Fibroblast of peridontal ligament (primary cell): ENCODE results near the gene SETBP1.

Source experiments
- DNase-seq: peaks from one replicate; pipeline ENCODE4 v3.0.0-alpha.2; 2010; ENCODE audit errors: extremely low read depth

The SETBP1 gene

GRCh38 chr18:44759925-44760342, 79.2 kb downstream of the SETBP1 start:
- DNase-seq = no peak

GRCh38 chr18:44761812-44762211, 81.1 kb downstream of the SETBP1 start:
- no peak for DNase-seq

GRCh38 chr18:44763327-44763726, 82.6 kb downstream of the SETBP1 start:
- no peak for DNase-seq

- DNase-seq = no peak
These were observed 84.2 kb downstream of the SETBP1 start for GRCh38 chr18:44764863-44765262.

- no peak for DNase-seq
These were observed 84.8 kb downstream of the SETBP1 start for GRCh38 chr18:44765456-44765855.

- DNase-seq = no peak
These were observed 85.8 kb downstream of the SETBP1 start for GRCh38 chr18:44766450-44766849.

GRCh38 chr18:44767807-44768206, 87.1 kb downstream of the SETBP1 start:
- no peak for DNase-seq

- no peak for DNase-seq
These were observed 90.0 kb downstream of the SETBP1 start for GRCh38 chr18:44770641-44771040.

GRCh38 chr18:44771572-44771955, 90.9 kb downstream of the SETBP1 start:
- DNase-seq = no peak

- DNase-seq = peak; percentile 28
These were observed 91.5 kb downstream of the SETBP1 start for GRCh38 chr18:44771956-44772917.

GRCh38 chr18:44773640-44774155, 93.0 kb downstream of the SETBP1 start:
- DNase-seq = no peak

- DNase-seq = no peak
These were observed 93.5 kb downstream of the SETBP1 start for GRCh38 chr18:44774191-44774590.

GRCh38 chr18:44777457-44778192, 96.9 kb downstream of the SETBP1 start:
- peak; percentile 23 for DNase-seq

- DNase-seq = no peak
These were observed 98.1 kb downstream of the SETBP1 start for GRCh38 chr18:44778788-44779187.

GRCh38 chr18:44779753-44780292, 99.1 kb downstream of the SETBP1 start:
- DNase-seq = no peak

- DNase-seq = peak; percentile 93
These were observed 101.2 kb downstream of the SETBP1 start for GRCh38 chr18:44781886-44782285.

GRCh38 chr18:44782617-44783016, 101.9 kb downstream of the SETBP1 start:
- DNase-seq = no peak

- DNase-seq = no peak
These were observed 102.7 kb downstream of the SETBP1 start for GRCh38 chr18:44783371-44783770.

- no peak for DNase-seq
These were observed 105.6 kb downstream of the SETBP1 start for GRCh38 chr18:44786257-44786656.

- DNase-seq = peak; percentile 29
These were observed 106.0 kb downstream of the SETBP1 start for GRCh38 chr18:44786688-44787087.

- DNase-seq = no peak
These were observed 107.6 kb downstream of the SETBP1 start for GRCh38 chr18:44788334-44788733.

- peak; percentile 35 for DNase-seq
These were observed 109.0 kb downstream of the SETBP1 start for GRCh38 chr18:44789710-44790109.
